NCI-H2107 (cell line): ENCODE data around the gene CCDC15.

Source experiments
- DNase-seq: peaks from one replicate; lab custom pipeline; 2025; lab: John Stamatoyannopoulos, UW

The CCDC15 gene

GRCh38 chr11:124953753-124954589 is at the start of gene CCDC15:
Gene CCDC15 (plus strand): TSS chr11:124954202. CDS start chr11:124954733, 531 bp downstream.
- DNase-seq: peak; percentile 67

GRCh38 chr11:124915541-124916369 is 38.2 kb upstream of the CCDC15 start:
- DNase-seq: no peak

- DNase-seq: no peak
Measured at GRCh38 chr11:124916370-124916710, 37.7 kb upstream of the CCDC15 start.

- DNase-seq: no peak
Measured at GRCh38 chr11:124917115-124917637, 36.8 kb upstream of the CCDC15 start.

- no peak for DNase-seq
Measured at GRCh38 chr11:124918950-124919349, 35.1 kb upstream of the CCDC15 start, which contains the start of gene HEPN1. Gene HEPN1 (plus strand): TSS chr11:124919250.

- no peak for DNase-seq
Measured at GRCh38 chr11:124919898-124920297, 34.1 kb upstream of the CCDC15 start.

- DNase-seq: no peak
Measured at GRCh38 chr11:124920356-124920755, 33.6 kb upstream of the CCDC15 start.

GRCh38 chr11:124920870-124921609 is 33.0 kb upstream of the CCDC15 start:
- DNase-seq: no peak

GRCh38 chr11:124922831-124923230 is 31.2 kb upstream of the CCDC15 start:
- no peak for DNase-seq

GRCh38 chr11:124923296-124923695 is 30.7 kb upstream of the CCDC15 start:
- DNase-seq: no peak

GRCh38 chr11:124928942-124929665 is 24.9 kb upstream of the CCDC15 start:
- DNase-seq: no peak

- DNase-seq: no peak
Measured at GRCh38 chr11:124930799-124931198, 23.2 kb upstream of the CCDC15 start.

- no peak for DNase-seq
Measured at GRCh38 chr11:124934862-124935547, 19.0 kb upstream of the CCDC15 start.

- DNase-seq: no peak
Measured at GRCh38 chr11:124935548-124936514, 18.2 kb upstream of the CCDC15 start, which contains the start of gene HEPACAM. Gene HEPACAM (minus strand): TSS chr11:124936047. CDS start chr11:124936006, 41 bp downstream.

- DNase-seq: no peak
Measured at GRCh38 chr11:124937336-124937935, 16.6 kb upstream of the CCDC15 start.

- no peak for DNase-seq
Measured at GRCh38 chr11:124938206-124938765, 15.7 kb upstream of the CCDC15 start.

GRCh38 chr11:124938970-124939369 is 15.0 kb upstream of the CCDC15 start:
- no peak for DNase-seq

- DNase-seq: no peak
Measured at GRCh38 chr11:124941703-124942102, 12.3 kb upstream of the CCDC15 start.
